A549 (cell line): ENCODE measurements around the gene MAML2. TPM values are rescaled to one million over a fixed set of nuclear protein-coding genes. Genes with fewer than 3 reads are reported as not detected.
A peak's percentile ranks its signal among the peaks of the same experiment; 100 is the strongest.

ENCODE experiments used
- ATAC-seq, 2 experiments: fragments of 200-7000 bp in 1 of 2; fragments of >200 bp in 1 of 2; cut with Nextera tagmentation in 1 of 2; cut with Tn5 transposase in 1 of 2; 3 replicates each; pipeline versions ENCODE4 v1.8.0 to v1.9.1; 2018 to 2020; ENCODE audit warnings: mild to moderate bottlenecking in 1 of 2, moderate library complexity in 1 of 2
- CTCF ChIA-PET: fragments of 300-600 bp; sonication (Branson Sonifier 250); formaldehyde crosslinking; extraction: SDS; loops from one replicate; lab custom pipeline; 2021; ENCODE audit warnings: antibody characterized with exemption, inconsistent platforms; lab: Yijun Ruan, JAX
- POLR2A ChIA-PET: fragments of 350-600 bp; formaldehyde crosslinking; extraction: SDS; loops from one replicate; lab custom pipeline; 2021; ENCODE audit warnings: antibody characterized with exemption, inconsistent platforms; lab: Yijun Ruan, JAX
- DNase-seq, 2 experiments: peaks; one replicate each; pipeline versions ENCODE4 v3.0.0 to v3.0.0-alpha.2; 2011 to 2016; ENCODE audit warnings: low read depth in 1 of 2, low spot score in 1 of 2
- FAIRE-seq: peaks from 2 replicates; lab custom pipeline; 2011; peaks lifted over from hg19 to GRCh38; lab: Jason Lieb, UNC
- H3K27ac ChIP-seq, 2 experiments: fragments of >200 bp; sonication (Bioruptor Twin); formaldehyde crosslinking; 3 replicates each; pipeline ENCODE4 v1.5.1; 2016 to 2017
- H3K4me1 ChIP-seq: fragments of >200 bp; sonication (Bioruptor Twin); formaldehyde crosslinking; 3 replicates; pipeline ENCODE4 v1.6.1; 2016
- H3K4me2 ChIP-seq: fragments of >200 bp; sonication (Bioruptor Twin); formaldehyde crosslinking; 3 replicates; pipeline ENCODE4 v1.6.1; 2016
- H3K4me3 ChIP-seq: fragments of >200 bp; sonication (Bioruptor Twin); formaldehyde crosslinking; 3 replicates; pipeline ENCODE4 v1.5.1; 2016
- H3K9me3 ChIP-seq: fragments of >200 bp; sonication (Bioruptor Twin); formaldehyde crosslinking; 3 replicates; pipeline ENCODE4 v1.6.1; 2016
- FOSL2 ChIP-seq, 2 experiments: fragments of 450-650 bp in 1 of 2; fragments of >200 bp in 1 of 2; sonication (Bioruptor Twin) in 1 of 2; formaldehyde crosslinking; IDR thresholded peaks; 2 replicates each; pipeline versions ENCODE4 v1.5.0 to v1.6.1; 2016 to 2020; ENCODE audit warnings: mild to moderate bottlenecking in 1 of 2, moderate library complexity in 1 of 2
- KDM1A ChIP-seq: fragments of 200-600 bp; sonication (generic); IDR thresholded peaks from 2 replicates; pipeline ENCODE4 v1.6.1; 2016; ENCODE audit warnings: low read depth, mild to moderate bottlenecking
- POLR2A ChIP-seq: IDR thresholded peaks from 2 replicates; pipeline ENCODE4 v1.6.1; 2012; ENCODE audit warnings: mild to moderate bottlenecking, low read length
- RAD21 ChIP-seq, 2 experiments: fragments of >200 bp in 1 of 2; sonication (Bioruptor Twin) in 1 of 2; formaldehyde crosslinking in 1 of 2; IDR thresholded peaks in 1 of 2; conservative IDR thresholded peaks in 1 of 2; 2 replicates in 1 of 2; 3 replicates in 1 of 2; pipeline ENCODE4 v1.6.1; 2012 to 2018; ENCODE audit warnings: inconsistent platforms in 1 of 2
- SMC3 ChIP-seq: fragments of >200 bp; sonication (Bioruptor Twin); formaldehyde crosslinking; IDR thresholded peaks from 3 replicates; pipeline ENCODE4 v1.6.1; 2018; ENCODE audit warnings: inconsistent platforms
- WGBS: methylation state at CpG from one replicate; pipeline ENCODE4 v1.1.6; 2017; ENCODE audit errors: missing lambda C conversion rate; 5-methylcytosine and 5-hydroxymethylcytosine counted together
- polyA plus RNA-seq, 4 experiments: library from polyadenylated mRNA; depleted of rRNA in 3 of 4; stranded (reverse); fragments of >200 nt; fragmentation: RNase III in 1 of 4; extraction: RNeasy Plus Mini Kit Qiagen cat#74134 plus additional on column Dnase treatment in 1 of 4; gene quantifications; 2 replicates in 3 of 4; 3 replicates in 1 of 4; pipeline ENCODE4 v1.2.3, GENCODE V29; 2011 to 2017
- TF ChIP-seq, protein P1 (sequence below): fragments of 200-600 bp; sonication (generic); IDR thresholded peaks from 2 replicates; pipeline ENCODE4 v1.6.1; 2016; ENCODE audit warnings: antibody characterized with exemption, mild to moderate bottlenecking, moderate library complexity
- TF ChIP-seq, protein P2 (sequence below): fragments of >200 bp; sonication (Bioruptor Twin); formaldehyde crosslinking; IDR thresholded peaks from 2 replicates; pipeline ENCODE4 v1.6.1; 2016
- TF ChIP-seq, protein P3 (sequence below): fragments of 150-350 bp; IDR thresholded peaks from 2 replicates; pipeline ENCODE4 v1.6.1; 2014; ENCODE audit warnings: low read depth, mild to moderate bottlenecking, low read length
- TF ChIP-seq, protein P4 (sequence below): fragments of >200 bp; sonication (Bioruptor Twin); formaldehyde crosslinking; IDR thresholded peaks from 3 replicates; pipeline ENCODE4 v1.5.1; 2016

The MAML2 gene
- polyA plus RNA-seq, 2 of the 4 experiments (the other 2 are of a cell fraction): 1.5 to 2.5 TPM

DNA sequence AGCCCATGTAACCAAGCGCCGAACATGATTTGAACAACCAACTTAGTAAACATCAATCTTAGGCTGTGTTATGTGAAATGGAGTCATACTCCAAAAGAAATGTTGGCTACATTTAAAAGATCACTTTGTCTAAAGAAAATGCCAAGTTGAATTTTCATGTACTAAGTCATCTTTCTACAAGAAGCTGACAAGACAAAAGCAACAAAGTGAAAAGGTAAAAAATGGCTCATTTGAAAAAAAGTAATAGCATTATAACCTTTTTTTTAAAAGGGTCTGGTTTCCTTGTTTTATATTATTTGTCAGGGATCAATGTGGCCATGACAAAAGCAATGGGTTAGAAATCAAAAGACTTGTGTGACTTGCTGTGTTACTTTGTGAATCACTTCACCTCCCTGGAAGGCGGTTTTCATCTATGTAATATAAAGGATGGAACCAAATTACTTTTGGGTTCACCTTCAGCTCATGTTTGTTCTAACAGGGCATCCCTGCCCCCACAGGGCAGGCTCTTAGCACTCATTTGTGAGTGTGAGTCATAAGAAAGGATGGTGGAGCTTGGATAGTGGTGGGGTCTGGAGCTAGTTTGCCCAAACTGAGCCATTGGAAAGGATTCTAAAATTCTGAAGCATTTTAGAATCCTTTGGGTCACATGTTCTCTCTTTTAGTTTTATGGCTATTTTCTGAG lies 287.1 kb downstream of the MAML2 start:
- DNase-seq (no peak), FAIRE-seq (no peak), ATAC-seq (0 out of 6 replicates have a peak, but pooled peaks of 1 of the 2 experiments have one; percentile 33)
- ChIA-PET CTCF (interaction anchor here (0.6 to 5.6 kb wide), 21 partner anchors 8 to 425 kb away, joined by 3 to 51 read pairs (median 3); partner anchors contain the start of genes CCDC82, JRKL and MAML2), POLR2A (interaction anchor here (0.6 to 1.0 kb wide), 3 partner anchors 89 to 334 kb away, joined by 3 to 4 read pairs (median 3); partner anchors contain the start of genes CCDC82 and JRKL)
- Histone ChIP-seq H3K27ac (peak overlapping the region; percentile 6 to 9; a peak in 4 of 6 replicates), H3K9me3 (no peaks in the 10 kb centered on the region), H3K4me1 (peaks cover 17% of the 10 kb centered on the region), H3K4me3 (no peak overlapping the region), H3K4me2 (peak overlapping the region; percentile 53)
- whole genome bisulfite sequencing: 70% methylated on average over 3 of the region's 3 CpGs
- TF ChIP-seq FOSL2 (IDR thresholded peaks at IDR 0.05) (no peak), FOSL2 (CRISPR knock-in tag; IDR thresholded peaks at IDR 0.05) (0 out of 2 replicates have a peak, but pooled peaks have one; percentile 9), KDM1A (no peak)
- TF ChIP-seq, protein P1, sequence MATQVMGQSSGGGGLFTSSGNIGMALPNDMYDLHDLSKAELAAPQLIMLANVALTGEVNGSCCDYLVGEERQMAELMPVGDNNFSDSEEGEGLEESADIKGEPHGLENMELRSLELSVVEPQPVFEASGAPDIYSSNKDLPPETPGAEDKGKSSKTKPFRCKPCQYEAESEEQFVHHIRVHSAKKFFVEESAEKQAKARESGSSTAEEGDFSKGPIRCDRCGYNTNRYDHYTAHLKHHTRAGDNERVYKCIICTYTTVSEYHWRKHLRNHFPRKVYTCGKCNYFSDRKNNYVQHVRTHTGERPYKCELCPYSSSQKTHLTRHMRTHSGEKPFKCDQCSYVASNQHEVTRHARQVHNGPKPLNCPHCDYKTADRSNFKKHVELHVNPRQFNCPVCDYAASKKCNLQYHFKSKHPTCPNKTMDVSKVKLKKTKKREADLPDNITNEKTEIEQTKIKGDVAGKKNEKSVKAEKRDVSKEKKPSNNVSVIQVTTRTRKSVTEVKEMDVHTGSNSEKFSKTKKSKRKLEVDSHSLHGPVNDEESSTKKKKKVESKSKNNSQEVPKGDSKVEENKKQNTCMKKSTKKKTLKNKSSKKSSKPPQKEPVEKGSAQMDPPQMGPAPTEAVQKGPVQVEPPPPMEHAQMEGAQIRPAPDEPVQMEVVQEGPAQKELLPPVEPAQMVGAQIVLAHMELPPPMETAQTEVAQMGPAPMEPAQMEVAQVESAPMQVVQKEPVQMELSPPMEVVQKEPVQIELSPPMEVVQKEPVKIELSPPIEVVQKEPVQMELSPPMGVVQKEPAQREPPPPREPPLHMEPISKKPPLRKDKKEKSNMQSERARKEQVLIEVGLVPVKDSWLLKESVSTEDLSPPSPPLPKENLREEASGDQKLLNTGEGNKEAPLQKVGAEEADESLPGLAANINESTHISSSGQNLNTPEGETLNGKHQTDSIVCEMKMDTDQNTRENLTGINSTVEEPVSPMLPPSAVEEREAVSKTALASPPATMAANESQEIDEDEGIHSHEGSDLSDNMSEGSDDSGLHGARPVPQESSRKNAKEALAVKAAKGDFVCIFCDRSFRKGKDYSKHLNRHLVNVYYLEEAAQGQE: no peak
- TF ChIP-seq, all 56 proteins: peak for 1

DNA sequence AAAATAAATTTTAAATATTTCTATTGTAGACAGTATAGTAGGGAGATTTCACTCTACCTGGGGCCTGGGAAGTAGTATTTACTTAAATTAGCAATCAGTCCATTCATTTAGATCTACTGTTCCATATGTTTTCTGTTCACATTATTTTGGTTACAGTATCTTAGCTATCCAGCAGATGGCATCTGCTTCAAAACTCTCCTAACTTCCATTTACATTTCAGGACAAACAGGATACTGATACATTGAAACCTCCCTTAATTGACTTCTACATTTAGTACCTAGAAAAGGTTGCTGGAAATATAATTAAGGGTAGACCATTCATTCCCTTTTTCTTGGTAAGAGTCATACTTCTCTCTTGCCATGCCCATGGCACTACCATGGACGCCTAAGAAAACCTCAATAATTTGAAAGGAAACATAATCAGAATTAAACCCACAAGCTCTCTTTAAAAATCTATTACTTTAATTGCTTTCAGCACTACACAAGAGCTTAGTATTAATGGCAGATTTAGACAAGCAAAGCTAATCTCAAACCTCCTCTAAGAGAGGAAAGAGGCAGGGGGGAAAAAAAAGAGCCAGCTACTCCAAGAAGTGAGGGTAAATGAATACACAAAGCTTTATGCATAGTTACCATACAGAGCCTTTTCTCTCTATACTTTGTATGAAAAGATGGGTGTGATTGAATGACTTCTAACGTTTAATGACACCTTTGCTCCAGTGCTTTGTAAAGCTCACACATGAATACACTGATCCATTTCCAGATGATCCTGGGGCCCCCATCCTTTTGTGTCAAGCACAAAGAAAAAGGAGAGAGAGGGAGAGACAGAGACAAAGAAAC lies 287.9 kb downstream of the MAML2 start:
- 45% methylated on average over 2 of the region's 2 CpGs for WGBS
- ChIA-PET CTCF (interaction anchor here (0.6 to 5.6 kb wide), 28 partner anchors 8 to 345 kb away, joined by 3 to 51 read pairs (median 3); partner anchors contain the start of genes CCDC82, JRKL and MAML2), POLR2A (interaction anchor here (0.8 to 1.0 kb wide), 3 partner anchors 90 to 334 kb away, joined by 3 to 4 read pairs (median 3); partner anchors contain the start of genes CCDC82 and JRKL)
- no peaks in the 10 kb centered on the region for H3K9me3 ChIP-seq
- ATAC-seq (peak in 1 of 2 experiments; percentile 65; a peak in 3 of 6 replicates), FAIRE-seq (no peak), DNase-seq (peak; percentile 7 to 26)
- no peak overlapping the region for H3K4me3 ChIP-seq
- peak overlapping the region; percentile 6 to 9; a peak in 4 of 6 replicates for H3K27ac ChIP-seq
- H3K4me2 ChIP-seq: peak overlapping the region; percentile 0; the same call in 2 of the 3 replicates
- peaks cover 21% of the 10 kb centered on the region for H3K4me1 ChIP-seq
- TF ChIP-seq, protein P2, sequence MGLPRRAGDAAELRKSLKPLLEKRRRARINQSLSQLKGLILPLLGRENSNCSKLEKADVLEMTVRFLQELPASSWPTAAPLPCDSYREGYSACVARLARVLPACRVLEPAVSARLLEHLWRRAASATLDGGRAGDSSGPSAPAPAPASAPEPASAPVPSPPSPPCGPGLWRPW: no peak
- TF ChIP-seq, protein P3, sequence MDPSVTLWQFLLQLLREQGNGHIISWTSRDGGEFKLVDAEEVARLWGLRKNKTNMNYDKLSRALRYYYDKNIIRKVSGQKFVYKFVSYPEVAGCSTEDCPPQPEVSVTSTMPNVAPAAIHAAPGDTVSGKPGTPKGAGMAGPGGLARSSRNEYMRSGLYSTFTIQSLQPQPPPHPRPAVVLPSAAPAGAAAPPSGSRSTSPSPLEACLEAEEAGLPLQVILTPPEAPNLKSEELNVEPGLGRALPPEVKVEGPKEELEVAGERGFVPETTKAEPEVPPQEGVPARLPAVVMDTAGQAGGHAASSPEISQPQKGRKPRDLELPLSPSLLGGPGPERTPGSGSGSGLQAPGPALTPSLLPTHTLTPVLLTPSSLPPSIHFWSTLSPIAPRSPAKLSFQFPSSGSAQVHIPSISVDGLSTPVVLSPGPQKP: no peak
- TF ChIP-seq POLR2A (no peak), RAD21 (conservative IDR thresholded peaks at IDR 0.05 in 1 of 2, IDR thresholded peaks at IDR 0.05 in 1 of 2) (peak; percentile 67 to 68), SMC3 (peak; percentile 76)
- TF ChIP-seq, protein P4, sequence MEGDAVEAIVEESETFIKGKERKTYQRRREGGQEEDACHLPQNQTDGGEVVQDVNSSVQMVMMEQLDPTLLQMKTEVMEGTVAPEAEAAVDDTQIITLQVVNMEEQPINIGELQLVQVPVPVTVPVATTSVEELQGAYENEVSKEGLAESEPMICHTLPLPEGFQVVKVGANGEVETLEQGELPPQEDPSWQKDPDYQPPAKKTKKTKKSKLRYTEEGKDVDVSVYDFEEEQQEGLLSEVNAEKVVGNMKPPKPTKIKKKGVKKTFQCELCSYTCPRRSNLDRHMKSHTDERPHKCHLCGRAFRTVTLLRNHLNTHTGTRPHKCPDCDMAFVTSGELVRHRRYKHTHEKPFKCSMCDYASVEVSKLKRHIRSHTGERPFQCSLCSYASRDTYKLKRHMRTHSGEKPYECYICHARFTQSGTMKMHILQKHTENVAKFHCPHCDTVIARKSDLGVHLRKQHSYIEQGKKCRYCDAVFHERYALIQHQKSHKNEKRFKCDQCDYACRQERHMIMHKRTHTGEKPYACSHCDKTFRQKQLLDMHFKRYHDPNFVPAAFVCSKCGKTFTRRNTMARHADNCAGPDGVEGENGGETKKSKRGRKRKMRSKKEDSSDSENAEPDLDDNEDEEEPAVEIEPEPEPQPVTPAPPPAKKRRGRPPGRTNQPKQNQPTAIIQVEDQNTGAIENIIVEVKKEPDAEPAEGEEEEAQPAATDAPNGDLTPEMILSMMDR: peak; percentile 59
